IgD-negative memory B cell (primary cell): ENCODE results near the gene ARHGAP6. TPM values are rescaled to one million over a fixed set of nuclear protein-coding genes. Genes with fewer than 3 reads are reported as not detected.

ENCODE experiments used
- H3K27ac Mint-ChIP-seq, 3 donors: one replicate each; pipeline ENCODE4 v1.8.0; 2020 to 2022; ENCODE audit warnings: mild to moderate bottlenecking in 3 of 3, mixed read lengths in 3 of 3, moderate library complexity in 1 of 3
- H3K27me3 Mint-ChIP-seq: one replicate; pipeline ENCODE4 v1.8.0; 2021; ENCODE audit warnings: mixed read lengths
- H3K36me3 Mint-ChIP-seq: one replicate; pipeline ENCODE4 v1.8.0; 2020; ENCODE audit warnings: mild to moderate bottlenecking, mixed read lengths
- H3K4me1 Mint-ChIP-seq, 3 donors: one replicate each; pipeline ENCODE4 v1.8.0; 2020 to 2022; ENCODE audit warnings: mixed read lengths in 3 of 3, mild to moderate bottlenecking in 1 of 3
- H3K4me3 Mint-ChIP-seq, 4 donors: one replicate each; pipeline ENCODE4 v1.8.0; 2020 to 2022; ENCODE audit warnings: mild to moderate bottlenecking in 4 of 4, mixed read lengths in 4 of 4, moderate library complexity in 3 of 4
- H3K9me3 Mint-ChIP-seq, 3 donors: one replicate each; pipeline ENCODE4 v1.8.0; 2020 to 2021; ENCODE audit warnings: mixed read lengths in 3 of 3, mild to moderate bottlenecking in 1 of 3
- polyA plus RNA-seq: library from polyadenylated mRNA; unstranded; fragments of 300-500 nt; fragmentation: Illumina TruSeq; gene quantifications from one replicate; pipeline ENCODE4 v1.2.3, GENCODE V29; 2021

The ARHGAP6 gene
- polyA plus RNA-seq, 1 donor from 2014 or later: 0.97 TPM

DNA sequence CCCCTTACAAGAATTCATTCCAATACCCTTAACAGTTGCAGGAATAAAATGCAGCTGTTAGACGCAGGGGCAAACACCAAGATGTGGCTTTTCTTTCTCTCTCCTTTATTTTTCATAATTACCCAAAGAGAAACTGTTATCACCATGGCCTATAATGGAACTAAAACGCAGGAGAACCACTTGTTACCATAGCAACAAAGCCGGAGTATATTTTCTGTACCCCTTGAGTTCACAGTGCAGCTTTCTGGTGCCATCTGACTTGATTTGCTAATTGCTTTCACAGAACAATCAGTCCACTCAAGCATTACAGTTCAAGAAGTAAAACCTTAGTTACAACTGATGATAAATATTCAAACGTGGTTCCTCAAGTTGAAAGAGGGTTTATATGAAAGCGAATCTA lies 214.6 kb downstream of the ARHGAP6 start:
- Mint-ChIP-seq H3K27me3 (peaks cover 4% of the 10 kb centered on the region), H3K36me3 (no peaks in the 10 kb centered on the region), H3K4me3 (no peak overlapping the region), H3K4me1 (no peaks in the 10 kb centered on the region), H3K27ac (no peak overlapping the region), H3K9me3 (no peaks in the 10 kb centered on the region)

- no peak overlapping the region for H3K4me3 Mint-ChIP-seq
- H3K27me3 Mint-ChIP-seq: peaks cover 4% of the 10 kb centered on the region
- H3K36me3 Mint-ChIP-seq: no peaks in the 10 kb centered on the region
- no peak overlapping the region for H3K27ac Mint-ChIP-seq
- H3K9me3 Mint-ChIP-seq: no peaks in the 10 kb centered on the region
- H3K4me1 Mint-ChIP-seq: no peaks in the 10 kb centered on the region
These were observed 215.4 kb downstream of the ARHGAP6 start for GRCh38 chrX:11450354-11450753.

- H3K9me3 Mint-ChIP-seq: no peaks in the 10 kb centered on the region
- no peaks in the 10 kb centered on the region for H3K36me3 Mint-ChIP-seq
- H3K27ac Mint-ChIP-seq: no peak overlapping the region
- no peaks in the 10 kb centered on the region for H3K4me1 Mint-ChIP-seq
- peaks cover 4% of the 10 kb centered on the region for H3K27me3 Mint-ChIP-seq
- H3K4me3 Mint-ChIP-seq: no peak overlapping the region
These were observed 216.1 kb downstream of the ARHGAP6 start for GRCh38 chrX:11449613-11450012.

DNA sequence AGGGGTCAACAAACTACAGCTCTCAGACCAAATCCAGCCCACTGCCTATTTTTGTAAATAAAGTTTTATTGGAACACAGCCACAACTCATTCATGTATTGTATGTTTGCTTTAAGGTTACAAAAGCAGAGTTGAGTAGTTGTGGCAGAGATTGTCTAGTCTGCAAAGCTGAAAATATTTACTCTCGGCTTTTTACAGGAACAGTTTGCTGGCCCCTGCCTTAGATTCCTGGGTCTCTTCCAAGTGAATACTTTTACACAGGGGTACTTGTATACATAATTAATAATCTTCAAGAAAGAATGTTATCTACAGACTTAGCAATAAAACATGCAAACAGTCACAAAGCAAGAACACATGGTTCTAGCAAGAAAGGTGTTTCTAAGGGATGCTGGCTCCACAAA lies 218.3 kb downstream of the ARHGAP6 start:
- Mint-ChIP-seq H3K9me3 (peaks cover 0 to 1% (median 1%) of the 10 kb centered on the region in 3 donors), H3K4me3 (no peak overlapping the region), H3K4me1 (peaks cover 0 to 2% (median 2%) of the 10 kb centered on the region in 3 donors), H3K27ac (no peak overlapping the region), H3K36me3 (no peaks in the 10 kb centered on the region), H3K27me3 (peaks cover 4% of the 10 kb centered on the region)

GRCh38 chrX:11446949-11447348 lies 218.8 kb downstream of the ARHGAP6 start:
- no peaks in the 10 kb centered on the region for H3K36me3 Mint-ChIP-seq
- H3K4me3 Mint-ChIP-seq: no peak overlapping the region
- H3K27ac Mint-ChIP-seq: no peak overlapping the region
- H3K9me3 Mint-ChIP-seq: peaks cover 0 to 2% (median 1%) of the 10 kb centered on the region in 3 donors
- peaks cover 4% of the 10 kb centered on the region for H3K27me3 Mint-ChIP-seq
- H3K4me1 Mint-ChIP-seq: peaks cover 0 to 2% (median 2%) of the 10 kb centered on the region in 3 donors

DNA sequence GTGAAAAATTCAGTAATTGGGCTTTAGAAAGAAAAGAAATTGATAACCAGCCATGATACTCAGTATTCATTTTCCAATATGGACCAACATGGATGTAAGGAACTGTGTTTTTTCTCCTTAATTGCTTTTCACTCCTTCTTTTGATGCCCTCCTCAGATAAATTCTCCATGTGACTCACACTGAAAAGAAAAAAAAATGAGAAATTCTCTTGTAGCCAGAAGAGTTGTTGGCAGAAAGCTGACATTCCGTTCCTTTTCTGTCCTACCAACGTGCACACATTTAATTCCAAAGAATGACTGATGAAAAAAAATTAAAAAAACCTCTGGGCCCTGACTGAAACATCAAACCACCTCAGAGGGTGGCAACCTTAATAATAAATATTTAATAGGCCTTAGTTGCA lies 219.4 kb downstream of the ARHGAP6 start:
- Mint-ChIP-seq H3K4me1 (peaks cover 0 to 2% (median 2%) of the 10 kb centered on the region in 3 donors), H3K27me3 (no peaks in the 10 kb centered on the region), H3K36me3 (no peaks in the 10 kb centered on the region), H3K27ac (no peak overlapping the region), H3K9me3 (peaks cover 0 to 2% (median 1%) of the 10 kb centered on the region in 3 donors), H3K4me3 (no peak overlapping the region)

DNA sequence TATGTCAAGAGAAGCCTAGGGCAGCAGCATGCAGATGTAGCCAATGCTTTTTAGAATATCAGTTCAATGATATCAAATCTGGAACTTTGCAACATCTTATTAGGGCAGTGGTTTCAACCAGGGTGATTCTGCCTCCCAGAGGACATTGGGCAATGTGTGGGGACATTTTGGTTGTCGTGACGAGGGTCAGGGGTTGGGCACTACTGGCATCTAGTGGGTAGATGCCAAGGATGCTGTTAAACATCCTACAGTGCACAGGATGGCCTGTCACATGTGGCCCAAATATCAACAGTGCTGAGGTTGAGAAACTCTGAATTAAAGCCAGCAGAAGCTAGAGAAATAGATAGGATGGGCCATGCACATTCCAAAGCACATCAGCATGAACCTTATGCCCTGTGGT lies 220.2 kb downstream of the ARHGAP6 start:
- H3K27me3 Mint-ChIP-seq: no peaks in the 10 kb centered on the region
- no peak overlapping the region for H3K4me3 Mint-ChIP-seq
- H3K27ac Mint-ChIP-seq: no peak overlapping the region
- H3K4me1 Mint-ChIP-seq: peaks cover 0 to 2% (median 2%) of the 10 kb centered on the region in 3 donors
- H3K36me3 Mint-ChIP-seq: no peaks in the 10 kb centered on the region
- H3K9me3 Mint-ChIP-seq: peaks cover 0 to 2% (median 1%) of the 10 kb centered on the region in 3 donors

DNA sequence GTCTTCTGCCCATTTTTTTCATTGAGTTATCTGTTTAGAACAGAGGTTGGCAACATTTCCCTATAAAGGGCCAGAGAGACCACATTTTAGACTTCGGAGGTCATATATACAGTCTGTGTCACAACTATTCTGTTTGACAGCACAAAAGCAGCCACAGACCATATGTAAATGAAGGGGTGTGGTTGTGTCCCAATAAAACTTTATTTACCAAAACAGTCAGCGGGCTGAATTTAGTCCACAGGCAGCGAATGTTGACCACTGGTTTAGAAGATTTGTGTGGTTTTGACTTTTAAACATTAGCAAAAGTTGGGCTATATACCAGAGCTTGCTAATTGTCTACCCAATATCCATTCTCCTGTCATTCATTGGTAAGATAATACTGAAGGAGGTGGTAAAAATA lies 221.7 kb downstream of the ARHGAP6 start:
- peaks cover 0 to 2% (median 2%) of the 10 kb centered on the region in 3 donors for H3K4me1 Mint-ChIP-seq
- no peak overlapping the region for H3K4me3 Mint-ChIP-seq
- no peak overlapping the region for H3K27ac Mint-ChIP-seq
- H3K36me3 Mint-ChIP-seq: no peaks in the 10 kb centered on the region
- peaks cover 0 to 2% (median 1%) of the 10 kb centered on the region in 3 donors for H3K9me3 Mint-ChIP-seq
- H3K27me3 Mint-ChIP-seq: peaks cover 4% of the 10 kb centered on the region

DNA sequence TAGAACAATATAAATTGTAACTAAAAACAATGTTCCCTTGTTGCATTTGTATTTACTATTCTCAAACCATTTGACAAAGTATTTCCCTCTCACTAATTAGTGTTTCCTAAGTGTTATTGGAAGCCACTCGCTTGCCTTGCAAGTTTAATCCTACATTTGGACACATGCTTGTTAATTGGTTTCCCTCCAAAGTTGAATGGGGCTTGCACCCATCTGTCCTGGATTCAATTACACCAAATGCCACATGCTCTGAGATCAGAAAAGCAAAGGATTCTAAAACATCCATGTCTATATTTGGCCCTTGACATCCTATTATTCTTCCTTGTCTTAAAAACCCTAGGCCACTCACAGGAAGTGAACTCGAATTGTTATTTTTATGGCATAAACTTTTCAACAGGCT lies 225.9 kb downstream of the ARHGAP6 start:
- peaks cover 5% of the 10 kb centered on the region for H3K27me3 Mint-ChIP-seq
- no peak overlapping the region for H3K27ac Mint-ChIP-seq
- H3K9me3 Mint-ChIP-seq: peaks cover 0 to 2% (median 1%) of the 10 kb centered on the region in 3 donors
- H3K4me3 Mint-ChIP-seq: no peak overlapping the region
- peaks cover 0 to 2% (median 2%) of the 10 kb centered on the region in 3 donors for H3K4me1 Mint-ChIP-seq
- no peaks in the 10 kb centered on the region for H3K36me3 Mint-ChIP-seq

DNA sequence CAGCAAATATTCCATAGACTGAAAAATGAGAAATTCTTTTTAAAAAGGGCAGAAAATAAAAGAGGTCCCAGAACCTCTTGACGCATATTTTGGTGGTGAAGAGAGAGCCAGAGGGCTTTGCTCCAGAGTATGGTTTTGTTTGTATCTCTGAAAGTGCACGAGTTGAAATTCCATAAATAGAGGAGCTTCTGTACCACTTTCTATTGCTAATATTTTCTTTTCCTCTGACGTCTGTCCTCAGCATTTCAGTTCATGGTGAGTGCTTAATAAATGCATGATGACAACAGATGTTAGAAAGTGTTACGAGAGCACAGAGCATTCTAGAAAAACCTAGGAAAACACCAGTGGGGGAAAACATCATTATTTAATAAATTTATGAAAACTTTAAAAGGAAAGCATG lies 227.0 kb downstream of the ARHGAP6 start:
- H3K36me3 Mint-ChIP-seq: no peaks in the 10 kb centered on the region
- no peaks in the 10 kb centered on the region for H3K4me1 Mint-ChIP-seq
- peaks cover 0 to 2% (median 0%) of the 10 kb centered on the region in 3 donors for H3K9me3 Mint-ChIP-seq
- H3K27me3 Mint-ChIP-seq: peaks cover 8% of the 10 kb centered on the region
- H3K27ac Mint-ChIP-seq: no peak overlapping the region
- H3K4me3 Mint-ChIP-seq: no peak overlapping the region

DNA sequence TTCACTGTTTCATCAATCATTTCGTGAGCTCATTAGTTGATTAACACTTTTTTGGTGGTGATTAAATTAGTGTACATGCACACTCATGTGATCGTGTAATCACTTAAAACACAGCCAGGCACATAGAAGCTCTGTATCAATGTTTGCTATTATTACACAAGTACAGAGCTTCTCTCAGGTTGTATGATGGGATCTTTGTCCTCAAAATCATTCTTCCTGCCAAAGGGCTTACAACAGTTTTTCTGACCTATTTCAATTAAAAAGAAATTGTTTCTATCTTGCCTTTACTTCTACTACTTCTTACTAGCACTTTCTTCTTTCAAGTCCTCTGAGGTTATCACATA lies 227.4 kb downstream of the ARHGAP6 start:
- no peaks in the 10 kb centered on the region for H3K36me3 Mint-ChIP-seq
- no peak overlapping the region for H3K4me3 Mint-ChIP-seq
- H3K27ac Mint-ChIP-seq: no peak overlapping the region
- no peaks in the 10 kb centered on the region for H3K4me1 Mint-ChIP-seq
- H3K27me3 Mint-ChIP-seq: peaks cover 11% of the 10 kb centered on the region
- H3K9me3 Mint-ChIP-seq: peaks cover 0 to 2% (median 0%) of the 10 kb centered on the region in 3 donors

- no peak overlapping the region for H3K27ac Mint-ChIP-seq
- H3K9me3 Mint-ChIP-seq: peaks cover 0 to 2% (median 0%) of the 10 kb centered on the region in 3 donors
These were observed 227.9 kb downstream of the ARHGAP6 start for GRCh38 chrX:11437642-11438379.

GRCh38 chrX:11435568-11435967 lies 230.2 kb downstream of the ARHGAP6 start:
- Mint-ChIP-seq H3K27ac (no peak overlapping the region), H3K27me3 (peaks cover 13% of the 10 kb centered on the region), H3K4me3 (no peak overlapping the region), H3K9me3 (peaks cover 0 to 4% (median 0%) of the 10 kb centered on the region in 3 donors), H3K36me3 (no peaks in the 10 kb centered on the region), H3K4me1 (no peaks in the 10 kb centered on the region)

More at GRCh38 chrX:11437642-11438379, 227.9 kb downstream of the ARHGAP6 start:
- Mint-ChIP-seq H3K4me1 (no peaks in the 10 kb centered on the region), H3K4me3 (no peak overlapping the region), H3K36me3 (no peaks in the 10 kb centered on the region), H3K27me3 (peaks cover 11% of the 10 kb centered on the region)

- H3K9me3 Mint-ChIP-seq: peaks cover 0 to 4% (median 0%) of the 10 kb centered on the region in 3 donors
- H3K4me3 Mint-ChIP-seq: no peak overlapping the region
- H3K27ac Mint-ChIP-seq: no peak overlapping the region
- H3K4me1 Mint-ChIP-seq: no peaks in the 10 kb centered on the region
- peaks cover 9% of the 10 kb centered on the region for H3K27me3 Mint-ChIP-seq
- no peaks in the 10 kb centered on the region for H3K36me3 Mint-ChIP-seq
These were observed 231.1 kb downstream of the ARHGAP6 start for GRCh38 chrX:11434607-11435006.

GRCh38 chrX:11431786-11432185 lies 233.9 kb downstream of the ARHGAP6 start:
- Mint-ChIP-seq H3K36me3 (no peaks in the 10 kb centered on the region), H3K4me1 (peaks cover 0 to 5% (median 0%) of the 10 kb centered on the region in 3 donors), H3K27ac (no peak overlapping the region)

DNA sequence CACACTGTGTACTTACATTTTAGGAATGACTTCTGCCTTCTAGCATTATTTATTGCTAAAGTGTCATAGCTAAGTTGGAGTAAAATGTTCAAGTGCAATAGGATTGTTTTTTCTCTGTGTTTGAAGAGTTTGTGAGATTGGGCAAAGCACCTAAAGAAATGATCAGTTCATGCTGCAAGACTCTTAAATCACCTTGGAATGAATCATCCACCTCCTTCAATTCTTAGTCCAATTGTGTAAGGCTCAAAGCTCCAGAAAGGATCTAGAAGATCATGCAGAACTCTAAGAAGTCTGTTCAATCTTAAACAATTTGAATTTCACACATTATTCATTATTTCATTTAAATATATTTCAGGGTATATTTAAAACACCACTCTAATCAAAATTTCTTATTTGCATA lies 235.4 kb downstream of the ARHGAP6 start:
- Mint-ChIP-seq H3K27me3 (peaks cover 16% of the 10 kb centered on the region), H3K36me3 (no peaks in the 10 kb centered on the region), H3K4me1 (peaks cover 0 to 9% (median 0%) of the 10 kb centered on the region in 3 donors), H3K4me3 (no peak overlapping the region), H3K27ac (no peak overlapping the region), H3K9me3 (peaks cover 0 to 4% (median 0%) of the 10 kb centered on the region in 3 donors)

More at GRCh38 chrX:11431786-11432185, 233.9 kb downstream of the ARHGAP6 start:
- Mint-ChIP-seq H3K9me3 (peaks cover 0 to 4% (median 0%) of the 10 kb centered on the region in 3 donors), H3K27me3 (peaks cover 15% of the 10 kb centered on the region), H3K4me3 (no peak overlapping the region)
